Stimulated activated CD8-positive, alpha-beta memory T cell treated with anti-CD3 and anti-CD28 coated beads, Interleukin-12 subunit alpha, Interleukin-12 subunit beta, amount 100 ng/mL, for 4 hours (primary cell): ENCODE measurements around the gene CEP131.

ENCODE experiments used
- DNase-seq: peaks from one replicate; pipeline ENCODE4 v3.0.0-alpha.2; 2020; ENCODE audit warnings: low read depth

Gene CEP131

GRCh38 chr17:81187120-81187519, 35.6 kb downstream of the CEP131 start:
- DNase-seq, result no peak

- no peak for DNase-seq
Measured at GRCh38 chr17:81186203-81186602, 36.6 kb downstream of the CEP131 start.

DNA sequence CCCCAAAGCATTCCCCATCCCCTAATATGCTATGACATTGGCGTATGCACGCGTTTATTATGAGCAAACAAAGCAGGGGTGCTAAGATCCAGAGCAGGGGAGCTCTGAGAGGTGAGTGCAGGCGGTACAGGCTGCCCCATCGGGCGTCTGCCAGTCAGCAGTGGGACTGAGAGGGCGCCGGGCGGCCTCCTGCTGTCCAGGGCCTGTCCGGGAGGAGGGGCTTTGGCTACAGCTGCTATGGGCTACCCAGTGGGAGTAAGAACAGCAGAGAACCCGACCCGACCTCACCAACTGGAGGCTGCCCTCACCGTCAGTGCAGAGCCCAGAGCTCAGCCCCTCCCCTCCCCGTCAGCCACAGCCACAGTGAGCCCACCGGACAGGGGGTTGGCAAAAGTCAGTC, 38.2 kb downstream of the CEP131 start:
- DNase-seq, result no peak

DNA sequence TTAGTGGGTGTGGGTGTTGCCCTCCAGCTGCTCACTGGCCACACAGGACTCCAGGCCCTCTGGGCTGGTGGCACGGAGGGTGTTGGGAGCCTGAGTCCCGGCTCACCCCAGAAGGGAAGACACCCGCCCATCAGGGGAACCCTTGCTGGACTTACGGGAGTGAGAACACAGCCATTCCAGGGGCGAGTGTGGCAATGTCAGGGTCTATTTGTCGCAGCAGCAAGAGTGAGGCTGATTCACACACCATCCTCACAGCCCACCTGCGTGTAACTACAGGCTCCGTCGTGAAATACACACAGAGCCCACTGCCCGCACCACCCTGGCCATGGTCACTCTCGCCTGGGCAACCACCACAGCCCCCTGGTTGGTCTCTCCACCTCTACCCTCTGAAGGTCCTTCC, 39.0 kb downstream of the CEP131 start:
- DNase-seq, result no peak

DNA sequence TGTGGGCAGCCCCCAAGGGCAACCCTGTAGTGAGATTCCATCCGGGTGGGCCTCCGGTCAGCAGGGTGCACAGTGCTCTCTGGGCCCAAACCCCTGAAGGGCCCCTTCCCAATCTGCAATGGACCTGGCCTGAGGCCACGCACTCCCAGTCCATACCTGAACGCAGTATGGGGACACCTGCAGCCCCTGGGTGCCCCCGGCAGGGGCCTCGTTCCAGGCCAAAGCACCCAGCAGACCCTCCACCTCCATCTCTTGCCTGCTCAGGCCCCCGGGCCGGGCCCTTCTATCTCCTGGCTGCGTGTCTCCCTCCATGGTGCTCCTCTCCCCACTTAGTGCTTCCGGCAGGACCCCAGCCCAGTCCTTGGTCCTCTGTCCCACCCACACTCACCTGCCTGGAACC, 39.4 kb downstream of the CEP131 start:
- no peak for DNase-seq

- no peak for DNase-seq
Measured at GRCh38 chr17:81182596-81182995, 40.2 kb downstream of the CEP131 start.

- DNase-seq, result no peak
Measured at GRCh38 chr17:81181811-81182185, 41.0 kb downstream of the CEP131 start.

- no peak for DNase-seq
Measured at GRCh38 chr17:81180836-81181810, 41.6 kb downstream of the CEP131 start.

GRCh38 chr17:81179861-81180260, 42.9 kb downstream of the CEP131 start:
- DNase-seq, result no peak

GRCh38 chr17:81179220-81179619, 43.5 kb downstream of the CEP131 start:
- no peak for DNase-seq

- DNase-seq, result no peak
Measured at GRCh38 chr17:81178136-81179091, 44.4 kb downstream of the CEP131 start.

DNA sequence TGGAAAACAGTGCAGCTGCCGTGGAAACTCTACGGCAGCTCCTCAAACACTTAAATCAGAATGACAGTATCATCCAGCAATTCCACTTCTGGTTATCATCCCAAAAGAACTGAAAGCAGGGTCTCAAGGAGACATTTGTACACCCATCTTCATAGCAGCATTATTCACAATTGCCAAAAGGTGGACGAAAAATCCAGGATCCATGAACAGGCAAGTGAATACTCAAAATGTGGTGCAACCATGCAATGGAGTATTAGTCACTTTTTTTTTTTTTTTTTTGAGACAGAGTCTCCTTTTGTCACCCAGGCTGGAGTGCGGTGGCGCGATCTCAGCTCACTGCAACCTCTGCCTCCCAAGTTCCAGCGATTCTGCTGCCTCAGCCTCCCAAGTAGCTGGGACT, 46.1 kb downstream of the CEP131 start:
- no peak for DNase-seq

- DNase-seq, result no peak
Measured at GRCh38 chr17:81173762-81174155, 49.0 kb downstream of the CEP131 start.

GRCh38 chr17:81173052-81173761, 49.6 kb downstream of the CEP131 start:
- no peak for DNase-seq

GRCh38 chr17:81171941-81172340, 50.8 kb downstream of the CEP131 start:
- no peak for DNase-seq

DNA sequence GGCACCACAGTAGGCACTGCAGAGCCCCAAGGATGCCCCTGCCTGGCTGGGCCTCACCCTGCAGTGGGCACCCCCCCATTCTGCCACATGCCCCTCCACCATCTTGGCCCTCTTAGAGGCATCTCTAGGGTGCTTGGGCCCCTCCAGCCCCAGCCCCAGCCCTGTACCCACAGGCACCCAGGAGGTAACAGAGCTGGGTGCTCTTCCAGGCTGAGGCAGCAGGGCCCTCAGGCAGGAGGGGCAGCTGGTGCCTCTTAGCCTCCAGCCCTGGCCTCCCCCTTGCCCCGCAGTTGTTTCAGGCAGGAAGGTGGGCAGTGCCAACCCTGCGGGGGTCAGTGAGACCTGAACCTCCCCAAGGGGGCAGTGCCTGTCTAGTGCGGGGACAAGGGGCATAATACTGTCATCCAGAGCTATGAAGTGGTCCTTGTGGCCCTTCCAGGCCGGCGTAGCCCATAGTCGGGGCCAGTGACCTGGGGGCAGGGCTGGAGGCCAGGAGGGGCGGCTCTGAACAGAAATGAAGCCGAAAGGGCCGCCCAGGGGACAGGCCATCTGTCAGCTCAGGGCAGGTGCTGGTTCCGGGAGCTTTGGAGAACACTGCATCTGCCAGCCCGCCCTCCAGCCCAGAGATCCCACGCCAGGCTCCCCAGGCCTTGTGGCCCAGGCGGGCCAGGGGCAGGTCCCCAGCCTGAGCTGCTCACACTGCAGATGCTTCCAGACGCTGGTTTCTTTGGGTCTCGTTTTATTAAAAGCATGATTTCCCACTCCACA, 51.9 kb downstream of the CEP131 start:
- no peak for DNase-seq

DNA sequence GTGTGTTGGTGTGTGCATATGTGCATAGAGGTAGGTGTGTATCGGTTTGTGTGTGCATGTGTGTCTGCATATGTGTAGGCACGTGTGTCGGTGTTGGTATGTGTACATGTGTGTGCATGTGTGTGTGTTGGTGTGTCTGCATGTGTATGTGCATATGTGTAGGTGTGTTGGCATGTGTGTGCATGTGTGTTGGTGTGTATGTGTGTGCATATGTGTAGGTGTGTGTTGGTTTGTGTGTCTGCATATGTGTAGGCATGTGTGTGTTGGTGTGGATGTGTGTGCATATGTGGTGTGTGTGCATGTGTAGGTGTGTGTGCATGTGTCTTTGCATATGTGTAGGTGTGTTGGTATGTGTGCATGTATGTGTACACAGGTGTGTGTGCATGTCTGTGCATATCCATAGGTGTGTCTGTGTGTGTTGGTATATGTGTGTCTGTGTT, 52.9 kb downstream of the CEP131 start:
- no peak for DNase-seq

- no peak for DNase-seq
Measured at GRCh38 chr17:81167638-81168037, 55.1 kb downstream of the CEP131 start.

DNA sequence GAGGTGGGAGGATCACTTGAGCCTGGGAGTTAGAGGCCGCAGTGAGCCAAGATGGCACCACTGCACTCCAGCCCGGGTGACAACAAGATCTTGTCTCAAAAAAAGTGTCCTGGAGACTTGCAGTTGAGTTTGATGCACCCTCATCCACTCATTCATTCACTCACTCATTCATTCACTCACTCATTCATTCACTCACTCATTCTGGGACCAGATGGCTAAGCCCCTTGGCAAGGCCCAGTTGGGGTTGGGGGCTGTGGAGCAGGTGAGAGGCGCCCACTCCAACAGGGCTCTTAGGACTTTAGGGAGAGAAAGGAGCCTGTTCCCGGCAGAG, 55.6 kb downstream of the CEP131 start:
- DNase-seq, result no peak

DNA sequence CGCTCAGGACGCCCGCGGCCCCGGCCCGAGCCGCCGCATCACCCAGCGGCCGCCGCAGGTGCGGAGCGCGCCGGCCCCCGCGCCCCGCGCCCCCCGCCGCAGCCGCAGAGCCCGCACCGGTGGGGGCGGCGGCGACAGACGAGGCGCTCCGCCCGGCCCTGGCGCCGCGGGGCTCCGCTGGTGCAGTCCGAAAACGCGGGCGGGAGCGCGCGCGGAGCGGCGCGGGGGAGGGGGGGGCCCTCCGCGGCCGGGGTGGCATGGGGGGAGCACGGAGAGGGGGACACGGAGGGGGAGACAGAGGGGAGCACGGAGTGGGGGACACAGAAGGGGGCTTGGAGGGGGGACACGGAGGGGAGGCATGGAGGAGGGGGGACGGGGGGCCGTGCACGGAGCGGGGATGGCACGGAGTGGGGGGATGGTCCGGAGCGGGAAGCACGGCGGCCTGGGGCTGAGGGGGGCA, 56.7 kb downstream of the CEP131 start, which contains the start of gene AATK:
Gene AATK, minus strand, starts transcription at position 189 of the 460 bp plus-strand sequence. CDS start 229 bp downstream, outside the sequence.
- no peak for DNase-seq
